IMR-90 (cell line): ENCODE measurements around the gene RAPGEF2. TPM values are rescaled to one million over a fixed set of nuclear protein-coding genes. Genes with fewer than 3 reads are reported as not detected.

ENCODE experiments used
- ATAC-seq: fragments of 200-7000 bp; cut with Tn5 transposase; 2 replicates; pipeline ENCODE4 v1.9.1; 2020; ENCODE audit warnings: low read depth, mild to moderate bottlenecking, moderate library complexity
- BruUV-seq: library from RNA; stranded (reverse); fragments of 400-500 nt; replicated peaks from 2 replicates; lab custom pipeline; 2021; lab: Mats Ljungman, UMichigan
- CTCF ChIA-PET: fragments of 300-600 bp; formaldehyde crosslinking; extraction: SDS; loops from one replicate; lab custom pipeline; 2021; ENCODE audit warnings: antibody characterized with exemption; lab: Yijun Ruan, JAX
- POLR2A ChIA-PET: fragments of 300-600 bp; sonication (Branson Sonifier 250); formaldehyde crosslinking; loops from one replicate; lab custom pipeline; 2022; ENCODE audit warnings: antibody characterized with exemption; ENCODE audit not compliant: unreplicated experiment; lab: Charles Lee
- DNase-seq: peaks from one replicate; pipeline ENCODE4 v3.0.0; 2013
- H2AFZ ChIP-seq: replicated peaks from 2 replicates; pipeline ENCODE3; 2013; ENCODE audit warnings: low read length, mild to moderate bottlenecking; ENCODE audit not compliant: poor library complexity
- H2AK5ac ChIP-seq: 2 replicates; pipeline ENCODE4 v1.6.1; 2013; ENCODE audit warnings: low read depth, low read length, inconsistent platforms
- H2AK9ac ChIP-seq: replicated peaks from 2 replicates; pipeline ENCODE3; 2013; ENCODE audit warnings: mild to moderate bottlenecking, low read depth, low read length, moderate library complexity; ENCODE audit not compliant: poor library complexity
- H2BK120ac ChIP-seq: 2 replicates; pipeline ENCODE4 v1.6.1; 2013; ENCODE audit warnings: low read depth, low read length, inconsistent platforms
- H2BK15ac ChIP-seq: 3 replicates; pipeline ENCODE4 v1.6.1; 2013; ENCODE audit warnings: low read depth, low read length, inconsistent platforms
- H2BK20ac ChIP-seq: 2 replicates; pipeline ENCODE4 v1.6.1; 2013; ENCODE audit warnings: low read depth, mild to moderate bottlenecking, inconsistent platforms, low read length, moderate library complexity
- H2BK5ac ChIP-seq: 2 replicates; pipeline ENCODE4 v1.6.1; 2013; ENCODE audit warnings: mild to moderate bottlenecking, low read depth, low read length, inconsistent platforms; ENCODE audit not compliant: poor library complexity, severe bottlenecking
- H3K14ac ChIP-seq: replicated peaks from 2 replicates; pipeline ENCODE4 v1.6.1; 2013; ENCODE audit warnings: low read depth, low read length, inconsistent platforms
- H3K18ac ChIP-seq: 2 replicates; pipeline ENCODE4 v1.6.1; 2013; ENCODE audit warnings: low read depth, low read length, control low read depth
- H3K23ac ChIP-seq: 2 replicates; pipeline ENCODE4 v1.6.1; 2013; ENCODE audit warnings: low read depth, low read length, inconsistent platforms
- H3K27ac ChIP-seq: 2 replicates; pipeline ENCODE4 v1.5.1; 2013; ENCODE audit warnings: mild to moderate bottlenecking, control low read depth, low read length; ENCODE audit not compliant: insufficient read depth
- H3K27me3 ChIP-seq: 2 replicates; pipeline ENCODE4 v1.6.1; 2013; ENCODE audit warnings: low read length; ENCODE audit not compliant: control insufficient read depth, insufficient read depth
- H3K36me3 ChIP-seq: 2 replicates; pipeline ENCODE4 v1.6.1; 2013; ENCODE audit warnings: low read length, mixed read lengths; ENCODE audit not compliant: control insufficient read depth, insufficient read depth
- H3K4ac ChIP-seq: 2 replicates; pipeline ENCODE4 v1.6.1; 2013; ENCODE audit warnings: low read depth, low read length, inconsistent platforms
- H3K4me1 ChIP-seq: 2 replicates; pipeline ENCODE4 v1.6.1; 2013; ENCODE audit warnings: low read length, mixed read lengths; ENCODE audit not compliant: control insufficient read depth, insufficient read depth
- H3K4me2 ChIP-seq: 2 replicates; pipeline ENCODE4 v1.6.1; 2013; ENCODE audit warnings: low read depth, mild to moderate bottlenecking, control low read depth, low read length, moderate library complexity
- H3K4me3 ChIP-seq: 2 replicates; pipeline ENCODE4 v1.5.1; 2013; ENCODE audit warnings: low read depth, mild to moderate bottlenecking, control low read depth, low read length, moderate library complexity; ENCODE audit not compliant: insufficient read depth
- H3K56ac ChIP-seq: 2 replicates; pipeline ENCODE4 v1.6.1; 2013; ENCODE audit warnings: low read length, inconsistent platforms; ENCODE audit not compliant: insufficient read depth; ENCODE audit errors: extremely low read depth
- H3K79me1 ChIP-seq, 2 experiments: 2 replicates each; pipeline ENCODE4 v1.6.1; 2013; ENCODE audit warnings: low read length in 2 of 2, inconsistent platforms in 1 of 2, low read depth in 1 of 2
- H3K9ac ChIP-seq: 2 replicates; pipeline ENCODE4 v1.6.1; 2013; ENCODE audit warnings: low read depth, low read length, control low read depth
- H3K9me1 ChIP-seq: 2 replicates; pipeline ENCODE4 v1.6.1; 2013; ENCODE audit warnings: low read length, inconsistent platforms; ENCODE audit not compliant: insufficient read depth
- H3K9me3 ChIP-seq: 2 replicates; pipeline ENCODE4 v1.6.1; 2013; ENCODE audit warnings: low read length; ENCODE audit not compliant: control insufficient read depth, insufficient read depth
- H4K20me1 ChIP-seq: 2 replicates; pipeline ENCODE4 v1.6.1; 2013; ENCODE audit warnings: low read length, inconsistent platforms; ENCODE audit not compliant: insufficient read depth
- H4K5ac ChIP-seq: 2 replicates; pipeline ENCODE4 v1.6.1; 2013; ENCODE audit warnings: mild to moderate bottlenecking, low read depth, low read length, control low read depth
- H4K8ac ChIP-seq, 2 experiments: 2 replicates each; pipeline ENCODE4 v1.6.1; 2013; ENCODE audit warnings: low read depth in 2 of 2, low read length in 2 of 2, control low read depth in 1 of 2, inconsistent platforms in 1 of 2
- H4K91ac ChIP-seq: 2 replicates; pipeline ENCODE4 v1.6.1; 2013; ENCODE audit warnings: low read depth, low read length, inconsistent platforms; ENCODE audit not compliant: insufficient read depth
- BHLHE40 ChIP-seq: fragments of 150-350 bp; IDR thresholded peaks from 2 replicates; pipeline ENCODE4 v1.6.1; 2016; ENCODE audit warnings: mild to moderate bottlenecking, low read depth, low read length
- CEBPB ChIP-seq: IDR thresholded peaks from 2 replicates; pipeline ENCODE4 v1.6.1; 2012; ENCODE audit warnings: low read depth, low read length, improper control_type of control experiment
- CHD1 ChIP-seq: IDR thresholded peaks from 2 replicates; pipeline ENCODE4 v1.6.1; 2012; ENCODE audit warnings: low read depth, low read length, improper control_type of control experiment
- CTCF ChIP-seq: conservative IDR thresholded peaks from 2 replicates; pipeline ENCODE4 v1.5.1; 2012; ENCODE audit warnings: mild to moderate bottlenecking, low read depth, low read length, improper control_type of control experiment
- MXI1 ChIP-seq: IDR thresholded peaks from 2 replicates; pipeline ENCODE4 v1.6.1; 2012; ENCODE audit warnings: low read depth, mild to moderate bottlenecking, low read length, moderate library complexity, borderline replicate concordance
- RFX5 ChIP-seq: IDR thresholded peaks from 2 replicates; pipeline ENCODE4 v1.8.0; 2012; ENCODE audit warnings: low read depth, mild to moderate bottlenecking, low read length, moderate library complexity
- USF2 ChIP-seq: fragments of 150-350 bp; IDR thresholded peaks from 2 replicates; pipeline ENCODE4 v1.6.1; 2017; ENCODE audit warnings: mild to moderate bottlenecking, antibody characterized with exemption, low read length, low read depth
- WGBS, 2 experiments: methylation state at CpG; one replicate each; pipeline versions ENCODE4 v1.1.5 to v1.1.7; 2013; ENCODE audit warnings: missing lambda C conversion rate in 2 of 2; ENCODE audit not compliant: insufficient read length in 1 of 2; ENCODE audit errors: extremely low coverage in 2 of 2; 5-methylcytosine and 5-hydroxymethylcytosine counted together
- dilution Hi-C: fragments of 300-500 bp; cut with HindIII; formaldehyde crosslinking; loops from one replicate; pipeline ENCODE4 v1.14.3; 2018; ENCODE audit warnings: low sequenced_read_pairs; ENCODE audit not compliant: unreplicated experiment
- in situ Hi-C: fragments of 300-500 bp; cut with MboI; formaldehyde crosslinking; loops from 3 replicates; pipeline ENCODE4 v1.14.3; 2019; ENCODE audit warnings: low sequenced_read_pairs, inconsistent platforms, mixed read lengths
- intact Hi-C: fragments of 100-400 bp; cut with micrococcal nuclease; formaldehyde crosslinking; loops from 2 replicates; pipeline ENCODE4 v1.10.0; 2022
- polyA plus RNA-seq, 3 experiments: library from polyadenylated mRNA; depleted of rRNA; stranded (reverse); fragments of >200 nt; gene quantifications; 2 replicates each; pipeline ENCODE4 v1.2.3, GENCODE V29; 2012; ENCODE audit warnings: low replicate concordance in 1 of 3
- total RNA-seq: library from RNA; depleted of rRNA; stranded (reverse); fragments of >200 nt; gene quantifications from 2 replicates; pipeline ENCODE4 v1.2.3, GENCODE V29; 2012

The RAPGEF2 gene
- total and polyA plus RNA-seq, 2 of the 4 experiments (the other 2 are of a cell fraction) = 27.6 to 109 TPM

GRCh38 chr4:159062381-159062780, 40.5 kb upstream of the RAPGEF2 start:
- H3K18ac ChIP-seq = no peak overlapping the region
- no peaks in the 10 kb centered on the region for H3K4me1 ChIP-seq
- DNase-seq = no peak
- H3K9me1 ChIP-seq = no peaks in the 10 kb centered on the region
- no peak overlapping the region for H3K4ac ChIP-seq
- no peaks in the 10 kb centered on the region for H3K36me3 ChIP-seq
- no peak for TF ChIP-seq CEBPB
- TF ChIP-seq BHLHE40 = no peak
- no peak for TF ChIP-seq RFX5
- no peak for TF ChIP-seq CHD1
- TF ChIP-seq MXI1 = no peak
- TF ChIP-seq USF2 = no peak
- no peak for TF ChIP-seq CTCF
- H2AK5ac ChIP-seq = no peak overlapping the region
- no peak for ATAC-seq
- no TSS peak for BruUV-seq
- H3K79me1 ChIP-seq = no peaks in the 10 kb centered on the region
- H4K5ac ChIP-seq = no peak overlapping the region
- in situ Hi-C loops = no loop called here
- H3K56ac ChIP-seq = no peak overlapping the region
- H3K27me3 ChIP-seq = no peaks in the 10 kb centered on the region
- no peak overlapping the region for H3K4me2 ChIP-seq
- no peak overlapping the region for H2AK9ac ChIP-seq
- no peak overlapping the region for H3K9ac ChIP-seq
- POLR2A ChIA-PET = no interaction called here
- H3K9me3 ChIP-seq = no peaks in the 10 kb centered on the region
- no peak overlapping the region for H2BK20ac ChIP-seq
- H3K23ac ChIP-seq = no peak overlapping the region
- CTCF ChIA-PET = interaction anchor here (1.0 kb wide), 1 partner anchor 18 kb away, joined by 3 read pairs; no protein-coding TSS in a partner anchor
- H2BK5ac ChIP-seq = no peak overlapping the region
- no peak overlapping the region for H2AFZ ChIP-seq
- H2BK15ac ChIP-seq = no peak overlapping the region
- no peak overlapping the region for H3K14ac ChIP-seq
- dilution Hi-C loops = no loop called here
- no peaks in the 10 kb centered on the region for H4K20me1 ChIP-seq
- no peak overlapping the region for H4K91ac ChIP-seq
- intact Hi-C loops = no loop called here
- H4K8ac ChIP-seq = no peak overlapping the region
- H2BK120ac ChIP-seq = no peak overlapping the region
- WGBS, 2 experiments = no CpG with 5 or more reads among the region's 2 CpGs
- no peak overlapping the region for H3K27ac ChIP-seq
- no peak overlapping the region for H3K4me3 ChIP-seq
